ENCODE data around the gene AUNIP.

Gene AUNIP

DNA sequence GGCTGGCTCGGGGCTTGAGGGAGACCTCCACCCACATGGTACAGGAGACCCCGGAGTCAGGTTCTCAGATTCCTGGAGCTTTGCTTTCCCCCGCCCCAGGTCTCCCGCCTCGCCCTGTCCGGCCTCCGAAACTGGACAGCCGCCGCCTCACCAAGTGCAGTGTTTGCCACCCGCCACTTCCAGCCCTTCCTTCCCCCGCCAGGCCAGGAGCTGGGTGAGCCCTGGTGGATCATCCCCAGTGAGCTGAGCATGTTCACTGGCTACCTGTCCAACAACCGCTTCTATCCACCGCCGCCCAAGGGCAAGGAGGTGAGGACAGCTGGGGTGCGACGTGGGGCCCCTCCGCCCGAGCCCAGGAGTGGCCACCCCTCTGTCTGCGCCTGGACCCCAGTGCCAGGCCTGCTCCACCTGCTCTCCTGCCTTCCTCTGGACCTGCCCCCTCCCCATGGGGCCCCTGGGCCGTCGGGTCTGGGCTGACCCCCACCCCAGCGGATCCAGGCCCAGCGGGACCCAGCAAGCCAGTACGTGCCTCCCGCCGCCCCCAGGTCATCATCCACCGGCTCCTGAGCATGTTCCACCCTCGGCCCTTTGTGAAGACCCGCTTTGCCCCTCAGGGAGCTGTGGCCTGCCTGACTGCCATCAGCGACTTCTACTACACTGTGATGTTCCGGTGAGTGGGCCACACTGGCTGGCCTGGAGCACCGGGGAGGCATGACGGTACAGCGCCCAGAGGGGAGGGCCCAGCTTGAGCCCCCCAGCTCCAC lies 50.6 kb downstream of the AUNIP start:
- H3K9me2 ChIP-seq (replicated peaks; ENCODE audit: insufficient read depth, low read length) = no peaks in the 10 kb centered on the region
- no peaks in the 10 kb centered on the region for H3K79me2 ChIP-seq (ENCODE audit: insufficient read depth, low read length)
- no peaks in the 10 kb centered on the region for H3F3A ChIP-seq (ENCODE audit: insufficient read depth)
- no peaks in the 10 kb centered on the region for H3K9me3 ChIP-seq (ENCODE audit: insufficient read depth, low read length)
- TF ChIP-seq, protein P1, sequence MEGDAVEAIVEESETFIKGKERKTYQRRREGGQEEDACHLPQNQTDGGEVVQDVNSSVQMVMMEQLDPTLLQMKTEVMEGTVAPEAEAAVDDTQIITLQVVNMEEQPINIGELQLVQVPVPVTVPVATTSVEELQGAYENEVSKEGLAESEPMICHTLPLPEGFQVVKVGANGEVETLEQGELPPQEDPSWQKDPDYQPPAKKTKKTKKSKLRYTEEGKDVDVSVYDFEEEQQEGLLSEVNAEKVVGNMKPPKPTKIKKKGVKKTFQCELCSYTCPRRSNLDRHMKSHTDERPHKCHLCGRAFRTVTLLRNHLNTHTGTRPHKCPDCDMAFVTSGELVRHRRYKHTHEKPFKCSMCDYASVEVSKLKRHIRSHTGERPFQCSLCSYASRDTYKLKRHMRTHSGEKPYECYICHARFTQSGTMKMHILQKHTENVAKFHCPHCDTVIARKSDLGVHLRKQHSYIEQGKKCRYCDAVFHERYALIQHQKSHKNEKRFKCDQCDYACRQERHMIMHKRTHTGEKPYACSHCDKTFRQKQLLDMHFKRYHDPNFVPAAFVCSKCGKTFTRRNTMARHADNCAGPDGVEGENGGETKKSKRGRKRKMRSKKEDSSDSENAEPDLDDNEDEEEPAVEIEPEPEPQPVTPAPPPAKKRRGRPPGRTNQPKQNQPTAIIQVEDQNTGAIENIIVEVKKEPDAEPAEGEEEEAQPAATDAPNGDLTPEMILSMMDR (IDR thresholded peaks at IDR 0.05; ENCODE audit: insufficient read depth, low read length, poor library complexity, severe bottlenecking) = no peak
- TF ChIP-seq EZH2phosphoT487 (conservative IDR thresholded peaks at IDR 0.05; ENCODE audit: low read length) = no peak
- no peak overlapping the region for H3K4me2 ChIP-seq (ENCODE audit: low read depth, low read length, poor library complexity, severe bottlenecking)
- no peak overlapping the region for H3K9ac ChIP-seq (ENCODE audit: low read length)
- H2AFZ ChIP-seq (ENCODE audit: low read depth, low read length, severe bottlenecking) = no peak overlapping the region
- H3K27ac ChIP-seq (ENCODE audit: low read depth, low read length) = no peak overlapping the region
- H3K4me3 ChIP-seq (ENCODE audit: insufficient read depth, low read length, poor library complexity, severe bottlenecking) = no peak overlapping the region
- no peaks in the 10 kb centered on the region for H3K36me3 ChIP-seq (ENCODE audit: low read length)
- no peaks in the 10 kb centered on the region for H3K27me3 ChIP-seq (ENCODE audit: low read length)
- no peaks in the 10 kb centered on the region for H4K20me1 ChIP-seq (ENCODE audit: low read depth, low read length)

DNA sequence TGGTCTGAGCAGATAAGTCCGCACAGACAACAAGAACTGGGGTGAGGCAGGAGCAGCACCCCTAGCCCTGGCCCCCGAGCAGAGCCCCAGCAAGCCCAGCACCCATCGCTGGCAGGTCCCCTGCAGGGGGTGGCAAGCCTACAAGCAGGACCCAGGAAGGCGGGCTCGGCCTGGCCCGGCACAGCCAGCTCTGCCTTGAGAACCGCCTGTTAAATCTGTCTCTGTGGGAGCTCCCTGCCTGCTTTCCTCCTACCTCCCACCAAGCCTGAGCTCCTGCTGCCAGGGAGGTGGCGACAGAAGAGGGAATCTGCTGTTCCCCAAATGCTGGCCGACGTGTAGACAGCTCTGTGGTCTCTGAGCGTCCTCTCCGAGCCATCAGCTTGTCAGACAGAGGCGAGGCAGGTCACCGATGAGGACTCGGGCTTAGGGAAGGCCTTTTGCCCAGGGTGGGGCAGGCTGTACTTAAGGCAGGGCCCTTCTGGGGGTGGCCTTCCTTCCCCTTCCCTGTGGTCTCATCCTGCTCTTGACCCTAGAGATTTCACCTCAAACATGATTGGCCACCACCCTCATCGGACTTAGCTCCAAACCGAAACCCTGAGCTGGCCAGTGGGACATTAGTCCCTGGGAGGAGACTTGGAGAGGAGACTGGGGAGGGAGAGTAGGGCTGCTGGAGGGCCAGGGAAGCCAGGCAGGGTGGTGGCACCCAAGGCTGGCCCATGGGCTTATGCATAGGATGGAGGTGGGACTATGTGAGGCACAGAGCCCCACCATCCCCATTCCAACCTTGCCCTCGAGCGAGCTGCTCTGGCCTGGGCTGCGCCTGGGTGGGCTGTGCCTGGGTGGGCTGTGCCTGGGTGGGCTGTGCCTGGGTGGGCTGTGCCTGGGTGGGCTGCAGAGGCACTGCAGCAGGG lies 51.5 kb downstream of the AUNIP start:
- Histone ChIP-seq H3K9me2 (replicated peaks; ENCODE audit: insufficient read depth, low read length) (no peaks in the 10 kb centered on the region), H3K36me3 (ENCODE audit: low read length) (no peaks in the 10 kb centered on the region), H3K9ac (ENCODE audit: low read length) (no peak overlapping the region), H3K4me2 (ENCODE audit: low read depth, low read length, poor library complexity, severe bottlenecking) (no peak overlapping the region), H2AFZ (ENCODE audit: low read depth, low read length, severe bottlenecking) (no peak overlapping the region), H3K27me3 (ENCODE audit: low read length) (no peaks in the 10 kb centered on the region), H3K79me2 (ENCODE audit: insufficient read depth, low read length) (no peaks in the 10 kb centered on the region), H3F3A (ENCODE audit: insufficient read depth) (no peaks in the 10 kb centered on the region), H3K27ac (ENCODE audit: low read depth, low read length) (no peak overlapping the region), H4K20me1 (ENCODE audit: low read depth, low read length) (no peaks in the 10 kb centered on the region), H3K9me3 (ENCODE audit: insufficient read depth, low read length) (no peaks in the 10 kb centered on the region), H3K4me3 (ENCODE audit: insufficient read depth, low read length, poor library complexity, severe bottlenecking) (no peak overlapping the region)
- TF ChIP-seq, protein P1 (IDR thresholded peaks at IDR 0.05; ENCODE audit: insufficient read depth, low read length, poor library complexity, severe bottlenecking) = no peak
- TF ChIP-seq EZH2phosphoT487 (conservative IDR thresholded peaks at IDR 0.05; ENCODE audit: low read length) = no peak

DNA sequence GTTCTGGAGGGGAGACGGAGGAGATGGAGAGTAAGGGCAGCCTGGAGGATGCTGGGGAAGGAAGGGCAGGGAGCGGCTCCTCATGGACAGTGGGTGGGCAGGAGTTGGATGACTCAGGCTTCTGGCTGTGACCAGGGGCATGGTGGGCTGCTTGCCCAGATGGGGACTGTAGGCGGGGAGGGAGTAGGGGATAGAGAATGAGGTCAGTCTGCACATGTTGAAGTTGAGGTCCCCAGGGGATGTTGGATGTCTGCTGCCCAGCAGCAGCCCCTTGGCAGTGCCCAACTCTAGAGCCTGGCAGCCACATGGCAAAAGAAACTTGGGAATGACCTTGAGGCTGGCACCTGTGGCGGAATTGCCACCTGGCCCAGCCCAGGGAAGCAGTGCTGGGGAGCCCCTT lies 52.8 kb downstream of the AUNIP start:
- Histone ChIP-seq H3K9ac (ENCODE audit: low read length) (no peak overlapping the region), H3K27me3 (ENCODE audit: low read length) (no peaks in the 10 kb centered on the region), H3K9me2 (replicated peaks; ENCODE audit: insufficient read depth, low read length) (no peaks in the 10 kb centered on the region), H3K9me3 (ENCODE audit: insufficient read depth, low read length) (no peaks in the 10 kb centered on the region), H3K4me3 (ENCODE audit: insufficient read depth, low read length, poor library complexity, severe bottlenecking) (no peak overlapping the region), H3F3A (ENCODE audit: insufficient read depth) (no peaks in the 10 kb centered on the region), H3K36me3 (ENCODE audit: low read length) (no peaks in the 10 kb centered on the region), H3K4me2 (ENCODE audit: low read depth, low read length, poor library complexity, severe bottlenecking) (no peak overlapping the region), H2AFZ (ENCODE audit: low read depth, low read length, severe bottlenecking) (no peak overlapping the region), H3K27ac (ENCODE audit: low read depth, low read length) (no peak overlapping the region), H4K20me1 (ENCODE audit: low read depth, low read length) (no peaks in the 10 kb centered on the region), H3K79me2 (ENCODE audit: insufficient read depth, low read length) (no peaks in the 10 kb centered on the region)
- no peak for TF ChIP-seq EZH2phosphoT487 (conservative IDR thresholded peaks at IDR 0.05; ENCODE audit: low read length)
- TF ChIP-seq, protein P1 (IDR thresholded peaks at IDR 0.05; ENCODE audit: insufficient read depth, low read length, poor library complexity, severe bottlenecking) = no peak
